Spleen (tissue), 11 donors: ENCODE data around the gene RHOBTB1. TPM values are rescaled to one million over a fixed set of nuclear protein-coding genes. Genes with fewer than 3 reads are reported as not detected.

ENCODE experiments used
- DNase-seq: peaks from one replicate; pipeline ENCODE4 v3.0.0-alpha.2; 2020
- H3K27ac ChIP-seq, 8 donors: fragments of 200-600 bp; sonication (generic) in 7 of 8; 1 replicate in 4 of 8; 2 replicates in 4 of 8; pipeline versions ENCODE4 v1.5.0 to v1.8.0; 2016 to 2021; ENCODE audit warnings: inconsistent platforms in 4 of 8, mild to moderate bottlenecking in 4 of 8, moderate library complexity in 1 of 8
- H3K27me3 ChIP-seq, 7 donors: fragments of 200-600 bp; sonication (generic) in 6 of 7; replicated peaks in 1 of 7; 1 replicate in 4 of 7; 2 replicates in 3 of 7; pipeline versions ENCODE4 v1.5.0 to v1.8.0; 2016 to 2021; ENCODE audit warnings: inconsistent platforms in 3 of 7, mild to moderate bottlenecking in 1 of 7
- H3K36me3 ChIP-seq, 6 donors: fragments of 200-600 bp; sonication (generic) in 5 of 6; 1 replicate in 4 of 6; 2 replicates in 2 of 6; pipeline versions ENCODE4 v1.5.0 to v1.8.0; 2016 to 2021; ENCODE audit warnings: inconsistent platforms in 2 of 6
- H3K4me1 ChIP-seq, 6 donors: fragments of 200-600 bp; sonication (generic) in 5 of 6; 1 replicate in 3 of 6; 2 replicates in 3 of 6; pipeline versions ENCODE4 v1.5.0 to v1.8.0; 2016 to 2021; ENCODE audit warnings: inconsistent platforms in 3 of 6
- H3K4me3 ChIP-seq, 8 donors: fragments of 200-600 bp; sonication (generic) in 7 of 8; 1 replicate in 4 of 8; 2 replicates in 4 of 8; pipeline versions ENCODE4 v1.5.0 to v1.8.0; 2016 to 2021; ENCODE audit warnings: inconsistent platforms in 4 of 8, mild to moderate bottlenecking in 4 of 8, moderate library complexity in 2 of 8
- H3K9me3 ChIP-seq, 8 donors: fragments of 200-600 bp; sonication (generic) in 7 of 8; 1 replicate in 4 of 8; 2 replicates in 4 of 8; pipeline versions ENCODE4 v1.5.0 to v1.8.0; 2016 to 2021; ENCODE audit warnings: inconsistent platforms in 4 of 8
- POLR2A ChIP-seq, 3 donors: fragments of 450-650 bp; IDR thresholded peaks; one replicate each; pipeline ENCODE4 v1.5.1; 2017; ENCODE audit warnings: antibody characterized with exemption in 3 of 3, mild to moderate bottlenecking in 1 of 3
- POLR2AphosphoS5 ChIP-seq, 3 donors: sonication (generic); formaldehyde crosslinking; IDR thresholded peaks; one replicate each; pipeline ENCODE4 v1.5.1; 2017; ENCODE audit warnings: antibody characterized with exemption in 3 of 3
- WGBS, 5 donors: extraction: QIAGEN DNeasy Blood & Tissue Kit in 3 of 5; methylation state at CpG; one replicate each; pipeline versions ENCODE4 v1.1.5 to v1.1.7; 2013 to 2018; 5-methylcytosine and 5-hydroxymethylcytosine counted together
- intact Hi-C: fragments of 100-400 bp; cut with DNase I; formaldehyde crosslinking; loops from one replicate; pipeline ENCODE4 v1.15.0; 2023; ENCODE audit warnings: low total_unique reads
- polyA plus RNA-seq, 3 donors: library from polyadenylated mRNA; stranded (reverse); fragments of 200-250 nt; gene quantifications; one replicate each; pipeline ENCODE4 v1.2.1, GENCODE V29; 2013
- total RNA-seq, 7 donors: library from RNA; depleted of rRNA in 3 of 7; stranded (reverse); fragments of >200 nt in 3 of 7; fragmentation: NEBNext Ultra II Directional in 4 of 7; extraction: Animal tissue kit (Norgen Biotek cat#: 25700) in 4 of 7; gene quantifications; one replicate each; pipeline versions ENCODE4 v1.1.0 to v1.2.1, GENCODE V29; 2016 to 2021
- TF ChIP-seq, protein P1 (sequence below), 11 experiments: fragments of 200-600 bp in 7 of 11; fragments of 450-650 bp in 4 of 11; sonication (generic) in 4 of 11; IDR thresholded peaks in 8 of 11; conservative IDR thresholded peaks in 3 of 11; 1 replicate in 7 of 11; 2 replicates in 4 of 11; pipeline versions ENCODE4 v1.4.0 to v1.8.0; 2016 to 2021; ENCODE audit warnings: antibody characterized with exemption in 11 of 11, inconsistent platforms in 4 of 11, mild to moderate bottlenecking in 1 of 11
- donor health status: healthy with polysubstance abuse.
- donor health status: DM: no; HTN: no; CAD: no; lungs with moderate emphysema.
- donor health status: DM: no; HTN: no; CAD: no.
- donor health status: Bipolar disorder and iron deficiency.
- donor health status: healthy.
- donor health status: DM: no; HTN: no; CAD: no.
- donor health status: DM: yes; HTN: yes; CAD: no.

Gene RHOBTB1
- total and polyA plus RNA-seq, 10 donors, result 4.9 to 49.2 (median 20.6) TPM

DNA sequence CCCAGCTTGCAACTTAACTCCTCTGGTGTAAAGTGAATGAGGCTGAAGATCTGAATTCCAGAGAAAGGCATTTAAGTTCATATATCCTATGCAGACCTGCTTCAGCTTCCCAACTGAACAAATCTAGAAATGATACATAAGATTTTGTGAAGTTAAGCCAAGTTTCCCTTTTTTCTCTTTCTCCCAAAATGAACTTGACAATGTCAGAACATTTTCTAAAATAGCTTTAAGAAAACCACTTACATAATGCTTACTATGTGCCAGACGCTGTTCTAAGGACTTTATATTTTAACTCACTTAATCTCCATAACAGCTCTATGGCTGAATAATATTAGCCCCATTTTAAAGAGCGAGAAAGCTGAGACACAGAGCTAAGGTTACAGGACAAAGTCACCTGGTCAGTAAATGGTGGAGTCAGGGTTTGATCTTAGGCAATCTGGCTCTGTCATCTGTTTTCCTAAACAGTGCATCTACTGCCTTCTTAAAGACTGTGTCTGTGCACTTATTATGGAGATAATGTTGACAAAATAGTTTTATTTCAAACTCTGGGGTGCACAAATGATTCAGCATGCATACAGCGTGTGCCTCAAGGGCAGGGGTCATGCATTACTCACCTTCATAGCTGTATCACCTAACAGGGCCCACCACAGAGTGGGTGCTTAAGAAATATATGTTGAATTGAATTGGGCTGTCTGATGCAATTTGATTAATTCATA, 66.8 kb downstream of the RHOBTB1 start:
- no peaks in the 10 kb centered on the region for H3K9me3 ChIP-seq
- TF ChIP-seq POLR2A (IDR thresholded peaks at IDR 0.05), result no peak
- TF ChIP-seq, protein P1, sequence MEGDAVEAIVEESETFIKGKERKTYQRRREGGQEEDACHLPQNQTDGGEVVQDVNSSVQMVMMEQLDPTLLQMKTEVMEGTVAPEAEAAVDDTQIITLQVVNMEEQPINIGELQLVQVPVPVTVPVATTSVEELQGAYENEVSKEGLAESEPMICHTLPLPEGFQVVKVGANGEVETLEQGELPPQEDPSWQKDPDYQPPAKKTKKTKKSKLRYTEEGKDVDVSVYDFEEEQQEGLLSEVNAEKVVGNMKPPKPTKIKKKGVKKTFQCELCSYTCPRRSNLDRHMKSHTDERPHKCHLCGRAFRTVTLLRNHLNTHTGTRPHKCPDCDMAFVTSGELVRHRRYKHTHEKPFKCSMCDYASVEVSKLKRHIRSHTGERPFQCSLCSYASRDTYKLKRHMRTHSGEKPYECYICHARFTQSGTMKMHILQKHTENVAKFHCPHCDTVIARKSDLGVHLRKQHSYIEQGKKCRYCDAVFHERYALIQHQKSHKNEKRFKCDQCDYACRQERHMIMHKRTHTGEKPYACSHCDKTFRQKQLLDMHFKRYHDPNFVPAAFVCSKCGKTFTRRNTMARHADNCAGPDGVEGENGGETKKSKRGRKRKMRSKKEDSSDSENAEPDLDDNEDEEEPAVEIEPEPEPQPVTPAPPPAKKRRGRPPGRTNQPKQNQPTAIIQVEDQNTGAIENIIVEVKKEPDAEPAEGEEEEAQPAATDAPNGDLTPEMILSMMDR (IDR thresholded peaks at IDR 0.05 in 8 of 11, conservative IDR thresholded peaks at IDR 0.05 in 3 of 11), result no peak
- no peak for TF ChIP-seq POLR2AphosphoS5 (IDR thresholded peaks at IDR 0.05)
- H3K27ac ChIP-seq, result no peak overlapping the region
- H3K27me3 ChIP-seq, result no peaks in the 10 kb centered on the region
- H3K4me3 ChIP-seq, result no peak overlapping the region
- WGBS, 5 donors, result 83 to 94% (median 91%) methylated on average over 3 of the region's 3 CpGs
- DNase-seq, result no peak
- H3K4me1 ChIP-seq, result no peaks in the 10 kb centered on the region
- intact Hi-C loops, result no loop called here
- peaks cover 0 to 27% (median 9%) of the 10 kb centered on the region in 6 donors for H3K36me3 ChIP-seq

DNA sequence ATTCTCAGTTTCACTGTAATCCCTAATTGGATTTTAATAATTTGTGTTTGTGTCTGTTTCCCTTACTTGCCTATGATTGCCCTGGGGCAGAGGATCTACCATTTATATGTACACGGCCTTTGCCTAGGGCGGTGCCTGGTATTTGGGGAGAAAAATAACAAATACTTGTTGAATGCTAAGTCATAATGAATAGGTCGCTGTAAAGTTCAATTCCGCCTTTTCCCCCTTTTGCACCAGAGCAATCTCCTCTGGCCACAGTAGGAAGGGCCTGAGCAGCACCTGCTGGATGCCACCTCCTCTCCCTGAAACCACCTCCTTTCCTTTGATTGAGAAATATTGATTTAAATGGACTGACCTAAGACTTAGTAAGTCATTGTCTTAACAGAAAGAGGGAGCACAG, 70.2 kb downstream of the RHOBTB1 start:
- no peaks in the 10 kb centered on the region for H3K9me3 ChIP-seq
- H3K27me3 ChIP-seq, result no peaks in the 10 kb centered on the region
- no peak overlapping the region for H3K4me3 ChIP-seq
- WGBS, 5 donors, result 92 to 98% (median 93%) methylated on average over 4 of the region's 4 CpGs
- no peak overlapping the region for H3K27ac ChIP-seq
- intact Hi-C loops, result no loop called here
- no peak for DNase-seq
- H3K36me3 ChIP-seq, result peaks cover 0 to 46% (median 18%) of the 10 kb centered on the region in 6 donors
- TF ChIP-seq POLR2AphosphoS5 (IDR thresholded peaks at IDR 0.05) (no peak), POLR2A (IDR thresholded peaks at IDR 0.05) (no peak)
- TF ChIP-seq, protein P1 (IDR thresholded peaks at IDR 0.05 in 8 of 11, conservative IDR thresholded peaks at IDR 0.05 in 3 of 11), result no peak
- no peaks in the 10 kb centered on the region for H3K4me1 ChIP-seq

DNA sequence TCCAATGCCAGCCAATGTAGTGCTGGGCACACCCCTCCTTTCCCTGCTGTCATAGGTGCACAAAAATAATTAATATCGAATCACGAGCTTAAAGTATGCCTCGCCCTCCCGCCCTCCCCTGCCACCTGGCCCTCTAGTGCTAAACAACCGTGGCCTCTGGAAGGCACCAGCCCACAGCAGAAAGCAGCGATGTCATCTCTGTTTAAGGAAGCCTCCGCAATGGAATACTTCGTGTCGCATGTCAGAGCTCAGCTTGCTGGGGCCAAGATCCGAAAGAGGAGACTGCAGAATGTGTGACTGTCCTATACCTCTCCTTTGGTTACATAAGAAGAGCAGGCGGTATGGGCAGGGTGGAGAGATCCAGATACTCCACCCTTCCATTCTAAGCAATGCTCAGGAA, 71.5 kb downstream of the RHOBTB1 start:
- no peaks in the 10 kb centered on the region for H3K27me3 ChIP-seq
- H3K4me1 ChIP-seq, result no peaks in the 10 kb centered on the region
- H3K36me3 ChIP-seq, result peaks cover 0 to 46% (median 18%) of the 10 kb centered on the region in 6 donors
- H3K4me3 ChIP-seq, result no peak overlapping the region
- no peaks in the 10 kb centered on the region for H3K9me3 ChIP-seq
- no peak overlapping the region for H3K27ac ChIP-seq
- DNase-seq, result no peak
- TF ChIP-seq, protein P1 (IDR thresholded peaks at IDR 0.05 in 8 of 11, conservative IDR thresholded peaks at IDR 0.05 in 3 of 11), result no peak
- TF ChIP-seq POLR2AphosphoS5 (IDR thresholded peaks at IDR 0.05) (no peak), POLR2A (IDR thresholded peaks at IDR 0.05) (no peak)
- WGBS, 5 donors, result 91 to 97% (median 95%) methylated on average over 11 of the region's 11 CpGs
- intact Hi-C loops, result no loop called here

- intact Hi-C loops, result no loop called here
- TF ChIP-seq, protein P1 (IDR thresholded peaks at IDR 0.05 in 8 of 11, conservative IDR thresholded peaks at IDR 0.05 in 3 of 11), result no peak
- TF ChIP-seq POLR2A (IDR thresholded peaks at IDR 0.05), result no peak
- TF ChIP-seq POLR2AphosphoS5 (IDR thresholded peaks at IDR 0.05), result no peak
- 87 to 92% (median 89%) methylated on average over 8 of the region's 8 CpGs for WGBS, 5 donors
- DNase-seq, result no peak
- Histone ChIP-seq H3K36me3 (peaks cover 0 to 46% (median 18%) of the 10 kb centered on the region in 6 donors), H3K27me3 (no peaks in the 10 kb centered on the region), H3K4me1 (no peaks in the 10 kb centered on the region), H3K4me3 (no peak overlapping the region), H3K27ac (no peak overlapping the region), H3K9me3 (no peaks in the 10 kb centered on the region)
These were observed 72.8 kb downstream of the RHOBTB1 start for GRCh38 chr10:60871215-60871614.
